ENCODE results near the gene DUS1L.

The DUS1L gene

GRCh38 chr17:82105882-82106687 lies 40.5 kb upstream of the DUS1L start:
- Mint-ChIP-seq H3K27me3 (no peaks in the 10 kb centered on the region), H3K4me1 (ENCODE audit: low read depth) (peaks cover 31% of the 10 kb centered on the region), H3K36me3 (ENCODE audit: low read depth) (peaks cover 9% of the 10 kb centered on the region), H3K4me3 (peak overlapping the region; percentile 79), H3K27ac (peak overlapping the region; percentile 92), H3K9me3 (no peaks in the 10 kb centered on the region)
- intact Hi-C loops (cut with micrococcal nuclease), result loop anchor here (10.0 kb wide), 1 partner anchor 71 kb away; the partner anchor contains the start of genes DCXR and RAC3

- intact Hi-C loops (cut with micrococcal nuclease), result loop anchor here (10.0 kb wide), 1 partner anchor 71 kb away; the partner anchor contains the start of genes DCXR and RAC3
- Mint-ChIP-seq H3K27ac (peak overlapping the region; percentile 92), H3K27me3 (no peaks in the 10 kb centered on the region), H3K4me1 (ENCODE audit: low read depth) (peaks cover 32% of the 10 kb centered on the region), H3K36me3 (ENCODE audit: low read depth) (peaks cover 12% of the 10 kb centered on the region), H3K4me3 (peak overlapping the region; percentile 79), H3K9me3 (no peaks in the 10 kb centered on the region)
Observed at GRCh38 chr17:82105417-82105881, 39.8 kb upstream of the DUS1L start.

- no peaks in the 10 kb centered on the region for H3K9me3 Mint-ChIP-seq
- intact Hi-C loops (cut with micrococcal nuclease), result loop anchor here (10.0 kb wide), 1 partner anchor 70 kb away; the partner anchor contains the start of genes DCXR and RAC3
- H3K27ac Mint-ChIP-seq, result peak overlapping the region; percentile 92
- peaks cover 37% of the 10 kb centered on the region for H3K4me1 Mint-ChIP-seq (ENCODE audit: low read depth)
- H3K27me3 Mint-ChIP-seq, result no peaks in the 10 kb centered on the region
- no peak overlapping the region for H3K4me3 Mint-ChIP-seq
- H3K36me3 Mint-ChIP-seq (ENCODE audit: low read depth), result peaks cover 12% of the 10 kb centered on the region
Observed at GRCh38 chr17:82104797-82105416, 39.3 kb upstream of the DUS1L start.

GRCh38 chr17:82103553-82104451 lies 38.2 kb upstream of the DUS1L start:
- intact Hi-C loops (cut with micrococcal nuclease), result loop anchor here (10.0 kb wide), 1 partner anchor 69 kb away; the partner anchor contains the start of genes DCXR and RAC3
- H3K36me3 Mint-ChIP-seq (ENCODE audit: low read depth), result peaks cover 12% of the 10 kb centered on the region
- no peak overlapping the region for H3K4me3 Mint-ChIP-seq
- H3K27ac Mint-ChIP-seq, result peak overlapping the region; percentile 69
- no peaks in the 10 kb centered on the region for H3K9me3 Mint-ChIP-seq
- peaks cover 45% of the 10 kb centered on the region for H3K4me1 Mint-ChIP-seq (ENCODE audit: low read depth)
- H3K27me3 Mint-ChIP-seq, result peaks cover 3% of the 10 kb centered on the region

GRCh38 chr17:82101767-82102679 lies 36.4 kb upstream of the DUS1L start:
- peak overlapping the region; percentile 69 for H3K27ac Mint-ChIP-seq

GRCh38 chr17:82101301-82101715 lies 35.7 kb upstream of the DUS1L start:
- Mint-ChIP-seq H3K36me3 (ENCODE audit: low read depth) (peaks cover 24% of the 10 kb centered on the region), H3K27me3 (peaks cover 5% of the 10 kb centered on the region), H3K27ac (no peak overlapping the region), H3K4me3 (no peak overlapping the region), H3K4me1 (ENCODE audit: low read depth) (peaks cover 41% of the 10 kb centered on the region), H3K9me3 (no peaks in the 10 kb centered on the region)
- intact Hi-C loops (cut with micrococcal nuclease), result loop anchor here (10.0 kb wide), 1 partner anchor 67 kb away; the partner anchor contains the start of genes DCXR and RAC3

More at GRCh38 chr17:82101767-82102679, 36.4 kb upstream of the DUS1L start:
- Mint-ChIP-seq H3K27me3 (peaks cover 3% of the 10 kb centered on the region), H3K4me3 (no peak overlapping the region), H3K36me3 (ENCODE audit: low read depth) (peaks cover 18% of the 10 kb centered on the region), H3K9me3 (no peaks in the 10 kb centered on the region), H3K4me1 (ENCODE audit: low read depth) (peaks cover 41% of the 10 kb centered on the region)
- intact Hi-C loops (cut with micrococcal nuclease), result loop anchor here (10.0 kb wide), 1 partner anchor 67 kb away; the partner anchor contains the start of genes DCXR and RAC3

- Mint-ChIP-seq H3K27ac (no peak overlapping the region), H3K4me1 (ENCODE audit: low read depth) (peaks cover 41% of the 10 kb centered on the region), H3K4me3 (no peak overlapping the region), H3K9me3 (no peaks in the 10 kb centered on the region), H3K27me3 (peaks cover 5% of the 10 kb centered on the region), H3K36me3 (ENCODE audit: low read depth) (peaks cover 30% of the 10 kb centered on the region)
- intact Hi-C loops (cut with micrococcal nuclease), result loop anchor here (10.0 kb wide), 1 partner anchor 66 kb away; the partner anchor contains the start of genes DCXR and RAC3
Observed at GRCh38 chr17:82100502-82101298, 35.1 kb upstream of the DUS1L start.

GRCh38 chr17:82098939-82099763 lies 33.5 kb upstream of the DUS1L start:
- peaks cover 39% of the 10 kb centered on the region for H3K4me1 Mint-ChIP-seq (ENCODE audit: low read depth)
- peak overlapping the region; percentile 81 for H3K4me3 Mint-ChIP-seq
- peaks cover 45% of the 10 kb centered on the region for H3K36me3 Mint-ChIP-seq (ENCODE audit: low read depth)
- peaks cover 5% of the 10 kb centered on the region for H3K27me3 Mint-ChIP-seq
- H3K27ac Mint-ChIP-seq, result peak overlapping the region; percentile 91
- intact Hi-C loops (cut with micrococcal nuclease), result no loop called here
- no peaks in the 10 kb centered on the region for H3K9me3 Mint-ChIP-seq

GRCh38 chr17:82098169-82098938 lies 32.8 kb upstream of the DUS1L start, which contains the start of gene FASN:
Gene FASN, minus strand, starts transcription at chr17:82098236. Its CDS starts 1,791 bp downstream, at chr17:82096445.
- Mint-ChIP-seq H3K27me3 (peaks cover 5% of the 10 kb centered on the region), H3K4me3 (peak within 1 kb of the TSS; percentile 83), H3K9me3 (no peaks in the 10 kb centered on the region), H3K4me1 (ENCODE audit: low read depth) (peaks cover 39% of the 10 kb centered on the region), H3K36me3 (ENCODE audit: low read depth) (peaks cover 53% of the 10 kb centered on the region), H3K27ac (peak within 1 kb of the TSS; percentile 91)
- intact Hi-C loops (cut with micrococcal nuclease), result no loop called here

GRCh38 chr17:82097919-82098168 lies 32.2 kb upstream of the DUS1L start:
- peaks cover 34% of the 10 kb centered on the region for H3K4me1 Mint-ChIP-seq (ENCODE audit: low read depth)
- peak overlapping the region; percentile 83 for H3K4me3 Mint-ChIP-seq
- H3K9me3 Mint-ChIP-seq, result no peaks in the 10 kb centered on the region
- peaks cover 58% of the 10 kb centered on the region for H3K36me3 Mint-ChIP-seq (ENCODE audit: low read depth)
- H3K27ac Mint-ChIP-seq, result peak overlapping the region; percentile 80
- peaks cover 5% of the 10 kb centered on the region for H3K27me3 Mint-ChIP-seq
- intact Hi-C loops (cut with micrococcal nuclease), result no loop called here
